Right atrium auricular region (tissue), 2 donors: ENCODE results near the gene TMEM225. TPM values are rescaled to one million over a fixed set of nuclear protein-coding genes. Genes with fewer than 3 reads are reported as not detected.

ENCODE experiments used
- DNase-seq: peaks from one replicate; pipeline ENCODE4 v3.0.0-alpha.2; 2019; ENCODE audit warnings: low spot score
- H3K27ac ChIP-seq, 2 donors: fragments of 200-600 bp; sonication (generic); 1 replicate in 1 of 2; 2 replicates in 1 of 2; pipeline ENCODE4 v1.5.1; 2016 to 2019
- H3K27me3 ChIP-seq, 2 donors: fragments of 200-600 bp; sonication (generic); one replicate each; pipeline versions ENCODE4 v1.5.1 to v1.6.0; 2017 to 2019
- H3K36me3 ChIP-seq: fragments of 200-600 bp; sonication (generic); one replicate; pipeline ENCODE4 v1.5.1; 2016
- H3K4me1 ChIP-seq, 2 donors: fragments of 200-600 bp; sonication (generic); one replicate each; pipeline versions ENCODE4 v1.5.1 to v1.6.0; 2017 to 2019
- H3K4me3 ChIP-seq, 2 donors: fragments of 200-600 bp; sonication (generic); 1 replicate in 1 of 2; 2 replicates in 1 of 2; pipeline ENCODE4 v1.5.1; 2017 to 2019; ENCODE audit warnings: mild to moderate bottlenecking in 1 of 2, moderate library complexity in 1 of 2
- H3K9me3 ChIP-seq, 2 donors: fragments of 200-600 bp; sonication (generic); one replicate each; pipeline ENCODE4 v1.5.1; 2019
- total RNA-seq, 2 donors: library from RNA; depleted of rRNA; stranded (reverse); fragments of >200 nt; gene quantifications; one replicate each; pipeline ENCODE4 v1.1.0, GENCODE V29; 2016
- TF ChIP-seq, protein P1 (sequence below), 2 donors: fragments of 200-600 bp; sonication (generic); IDR thresholded peaks; one replicate each; pipeline ENCODE4 v1.5.1; 2019; ENCODE audit warnings: antibody characterized with exemption in 2 of 2

The TMEM225 gene
- total RNA-seq, 2 donors from 2014 or later = not detected

- no peak for DNase-seq
- Histone ChIP-seq H3K4me1 (no peaks in the 10 kb centered on the region), H3K27me3 (no peaks in the 10 kb centered on the region), H3K4me3 (no peak overlapping the region), H3K27ac (no peak overlapping the region), H3K36me3 (no peaks in the 10 kb centered on the region), H3K9me3 (no peaks in the 10 kb centered on the region)
- TF ChIP-seq, protein P1, sequence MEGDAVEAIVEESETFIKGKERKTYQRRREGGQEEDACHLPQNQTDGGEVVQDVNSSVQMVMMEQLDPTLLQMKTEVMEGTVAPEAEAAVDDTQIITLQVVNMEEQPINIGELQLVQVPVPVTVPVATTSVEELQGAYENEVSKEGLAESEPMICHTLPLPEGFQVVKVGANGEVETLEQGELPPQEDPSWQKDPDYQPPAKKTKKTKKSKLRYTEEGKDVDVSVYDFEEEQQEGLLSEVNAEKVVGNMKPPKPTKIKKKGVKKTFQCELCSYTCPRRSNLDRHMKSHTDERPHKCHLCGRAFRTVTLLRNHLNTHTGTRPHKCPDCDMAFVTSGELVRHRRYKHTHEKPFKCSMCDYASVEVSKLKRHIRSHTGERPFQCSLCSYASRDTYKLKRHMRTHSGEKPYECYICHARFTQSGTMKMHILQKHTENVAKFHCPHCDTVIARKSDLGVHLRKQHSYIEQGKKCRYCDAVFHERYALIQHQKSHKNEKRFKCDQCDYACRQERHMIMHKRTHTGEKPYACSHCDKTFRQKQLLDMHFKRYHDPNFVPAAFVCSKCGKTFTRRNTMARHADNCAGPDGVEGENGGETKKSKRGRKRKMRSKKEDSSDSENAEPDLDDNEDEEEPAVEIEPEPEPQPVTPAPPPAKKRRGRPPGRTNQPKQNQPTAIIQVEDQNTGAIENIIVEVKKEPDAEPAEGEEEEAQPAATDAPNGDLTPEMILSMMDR (IDR thresholded peaks at IDR 0.05) = no peak
These were observed 46.8 kb downstream of the TMEM225 start for GRCh38 chr11:123838659-123839058.

GRCh38 chr11:123838199-123838598, 47.3 kb downstream of the TMEM225 start:
- H3K4me1 ChIP-seq = no peaks in the 10 kb centered on the region
- H3K27me3 ChIP-seq = no peaks in the 10 kb centered on the region
- no peak for DNase-seq
- H3K36me3 ChIP-seq = no peaks in the 10 kb centered on the region
- H3K9me3 ChIP-seq = no peaks in the 10 kb centered on the region
- H3K4me3 ChIP-seq = no peak overlapping the region
- H3K27ac ChIP-seq = no peak overlapping the region
- TF ChIP-seq, protein P1 (IDR thresholded peaks at IDR 0.05) = no peak

DNA sequence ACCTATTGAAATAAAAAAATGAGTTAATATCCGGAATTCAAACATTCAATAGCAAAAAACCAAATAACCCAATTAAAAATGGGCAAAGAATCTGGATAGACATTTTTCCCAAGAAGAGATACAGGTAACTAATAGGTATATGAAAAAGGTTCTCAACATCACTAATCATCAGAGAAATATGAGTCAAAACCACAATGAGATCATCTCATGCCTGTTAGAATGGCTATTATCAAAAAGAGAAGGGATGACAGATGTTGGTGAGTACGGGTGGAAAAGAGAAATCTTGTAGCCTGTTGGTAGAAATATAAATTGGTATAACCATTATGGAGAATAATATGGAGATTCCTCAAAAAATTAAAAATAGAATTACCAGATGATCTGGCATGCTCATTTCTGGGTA, 52.4 kb downstream of the TMEM225 start:
- DNase-seq = no peak

More for the DNA sequence above, 52.4 kb downstream of the TMEM225 start:
- H3K27me3 ChIP-seq = no peaks in the 10 kb centered on the region
- TF ChIP-seq, protein P1 (IDR thresholded peaks at IDR 0.05) = no peak
- no peaks in the 10 kb centered on the region for H3K9me3 ChIP-seq
- no peak overlapping the region for H3K4me3 ChIP-seq
- H3K27ac ChIP-seq = no peak overlapping the region
- H3K4me1 ChIP-seq = no peaks in the 10 kb centered on the region
- H3K36me3 ChIP-seq = no peaks in the 10 kb centered on the region

Other genes with a start within 250 kb of the TMEM225 start
- gene SCN3B, start 231.0 kb downstream of the TMEM225 start, total RNA-seq = under 1 TPM; 0.31 to 0.70 TPM
- 1 to 10 TPM; 1.9 to 4.1 TPM for gene ZNF202, start 144.0 kb downstream of the TMEM225 start, total RNA-seq
- not detected for gene OR6X1, start 131.2 kb downstream of the TMEM225 start, total RNA-seq
- gene OR6M1, start 79.3 kb downstream of the TMEM225 start, total RNA-seq = not detected
- gene OR8D4, start 16.5 kb upstream of the TMEM225 start, total RNA-seq = not detected
- not detected for gene OR4D5, start 53.9 kb upstream of the TMEM225 start, total RNA-seq
- not detected for gene OR6T1, start 58.2 kb upstream of the TMEM225 start, total RNA-seq
- gene OR10S1, start 92.1 kb upstream of the TMEM225 start, total RNA-seq = not detected
- not detected for gene OR10G6, start 109.5 kb upstream of the TMEM225 start, total RNA-seq
- not detected for gene OR10G4, start 127.3 kb upstream of the TMEM225 start, total RNA-seq
- under 1 TPM in 1 of 2 donors, not detected in 1; 0.74 TPM for gene OR10G9, start 137.3 kb upstream of the TMEM225 start, total RNA-seq
- not detected for gene OR10G8, start 141.1 kb upstream of the TMEM225 start, total RNA-seq
- not detected for gene OR10G7, start 155.7 kb upstream of the TMEM225 start, total RNA-seq
- gene VWA5A, start 229.8 kb upstream of the TMEM225 start, total RNA-seq = 1 to 10 TPM; 2.6 to 6.9 TPM